Lung (tissue), 12 donors: ENCODE results near the gene IGFALS. TPM values are rescaled to one million over a fixed set of nuclear protein-coding genes. Genes with fewer than 3 reads are reported as not detected.

Experiments used
- ATAC-seq: fragments of 200-7000 bp; cut with Tn5 transposase; one replicate; pipeline ENCODE4 v1.9.1; 2020; ENCODE audit warnings: moderate number of reproducible peaks; ENCODE audit not compliant: insufficient read depth, low FRiP score
- DNase-seq, 3 donors: peaks; one replicate each; pipeline ENCODE4 v3.0.0-alpha.2; 2013 to 2017
- H3K27ac ChIP-seq, 2 donors: one replicate each; pipeline ENCODE4 v1.5.1; 2013; ENCODE audit warnings: mild to moderate bottlenecking in 2 of 2, moderate library complexity in 2 of 2, control low read depth in 1 of 2, inconsistent platforms in 1 of 2, low read depth in 1 of 2, low read length in 1 of 2
- H3K27me3 ChIP-seq, 3 donors: one replicate each; pipeline ENCODE4 v1.5.1; 2013; ENCODE audit warnings: low read length in 2 of 3; ENCODE audit not compliant: control insufficient read depth in 3 of 3, insufficient read depth in 3 of 3
- H3K36me3 ChIP-seq, 4 donors: one replicate each; pipeline ENCODE4 v1.5.1; 2013; ENCODE audit warnings: low read length in 4 of 4, mild to moderate bottlenecking in 1 of 4, moderate library complexity in 1 of 4; ENCODE audit not compliant: control insufficient read depth in 4 of 4, insufficient read depth in 4 of 4
- H3K4me1 ChIP-seq, 5 donors: one replicate each; pipeline ENCODE4 v1.5.1; 2013; ENCODE audit warnings: low read length in 5 of 5, mild to moderate bottlenecking in 2 of 5, moderate library complexity in 1 of 5; ENCODE audit not compliant: control insufficient read depth in 5 of 5, insufficient read depth in 5 of 5
- H3K4me3 ChIP-seq: one replicate; pipeline ENCODE4 v1.5.1; 2013; ENCODE audit warnings: mild to moderate bottlenecking, control low read depth, moderate library complexity
- H3K9ac ChIP-seq, 2 donors: one replicate each; pipeline ENCODE4 v1.5.1; 2013; ENCODE audit warnings: low read length in 2 of 2, control low read depth in 1 of 2; ENCODE audit not compliant: insufficient read depth in 1 of 2
- H3K9me3 ChIP-seq, 4 donors: one replicate each; pipeline ENCODE4 v1.5.1; 2013; ENCODE audit warnings: low read length in 3 of 4, mild to moderate bottlenecking in 1 of 4, moderate library complexity in 1 of 4; ENCODE audit not compliant: control insufficient read depth in 4 of 4, insufficient read depth in 3 of 4
- WGBS, 2 donors: extraction: QIAGEN DNeasy Blood & Tissue Kit; methylation state at CpG; one replicate each; pipeline ENCODE4 v1.1.7; 2013; 5-methylcytosine and 5-hydroxymethylcytosine counted together
- polyA plus RNA-seq, 2 donors: library from polyadenylated mRNA; stranded (reverse); fragments of 200-250 nt; gene quantifications; one replicate each; pipeline ENCODE4 v1.2.1, GENCODE V29; 2013
- total RNA-seq, 2 donors: library from RNA; depleted of rRNA in 1 of 2; stranded (reverse); fragments of >200 nt in 1 of 2; gene quantifications; one replicate each; pipeline ENCODE4 v1.2.1, GENCODE V29; 2014 to 2021
- TF ChIP-seq, protein P1 (sequence below): IDR thresholded peaks from 2 replicates; pipeline ENCODE4 v1.5.1; 2012; ENCODE audit warnings: mild to moderate bottlenecking; ENCODE audit errors: control extremely low read depth, extremely low read depth
- donor health status: control.
- donor health status: control.
- donor health status: Bipolar disorder and iron deficiency.
- donor health status: healthy.
- donor health status: DM: yes; HTN: yes; CAD: no.

IGFALS gene
- total and polyA plus RNA-seq, 4 donors = 1.2 to 4.4 (median 1.5) TPM

GRCh38 chr16:1766231-1766630 lies 27.3 kb downstream of the IGFALS start:
- Histone ChIP-seq H3K27me3 (no peaks in the 10 kb centered on the region), H3K9ac (no peak overlapping the region), H3K36me3 (peaks cover 6 to 73% (median 19%) of the 10 kb centered on the region in 4 donors), H3K4me1 (peaks cover 0 to 7% (median 0%) of the 10 kb centered on the region in 5 donors), H3K27ac (no peak overlapping the region), H3K9me3 (no peaks in the 10 kb centered on the region), H3K4me3 (no peak overlapping the region)
- DNase-seq (no peak), ATAC-seq (no peak)
- 94 to 95% methylated on average over 19 of the region's 19 CpGs for WGBS, 2 donors
- TF ChIP-seq, protein P1, sequence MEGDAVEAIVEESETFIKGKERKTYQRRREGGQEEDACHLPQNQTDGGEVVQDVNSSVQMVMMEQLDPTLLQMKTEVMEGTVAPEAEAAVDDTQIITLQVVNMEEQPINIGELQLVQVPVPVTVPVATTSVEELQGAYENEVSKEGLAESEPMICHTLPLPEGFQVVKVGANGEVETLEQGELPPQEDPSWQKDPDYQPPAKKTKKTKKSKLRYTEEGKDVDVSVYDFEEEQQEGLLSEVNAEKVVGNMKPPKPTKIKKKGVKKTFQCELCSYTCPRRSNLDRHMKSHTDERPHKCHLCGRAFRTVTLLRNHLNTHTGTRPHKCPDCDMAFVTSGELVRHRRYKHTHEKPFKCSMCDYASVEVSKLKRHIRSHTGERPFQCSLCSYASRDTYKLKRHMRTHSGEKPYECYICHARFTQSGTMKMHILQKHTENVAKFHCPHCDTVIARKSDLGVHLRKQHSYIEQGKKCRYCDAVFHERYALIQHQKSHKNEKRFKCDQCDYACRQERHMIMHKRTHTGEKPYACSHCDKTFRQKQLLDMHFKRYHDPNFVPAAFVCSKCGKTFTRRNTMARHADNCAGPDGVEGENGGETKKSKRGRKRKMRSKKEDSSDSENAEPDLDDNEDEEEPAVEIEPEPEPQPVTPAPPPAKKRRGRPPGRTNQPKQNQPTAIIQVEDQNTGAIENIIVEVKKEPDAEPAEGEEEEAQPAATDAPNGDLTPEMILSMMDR = no peak

DNA sequence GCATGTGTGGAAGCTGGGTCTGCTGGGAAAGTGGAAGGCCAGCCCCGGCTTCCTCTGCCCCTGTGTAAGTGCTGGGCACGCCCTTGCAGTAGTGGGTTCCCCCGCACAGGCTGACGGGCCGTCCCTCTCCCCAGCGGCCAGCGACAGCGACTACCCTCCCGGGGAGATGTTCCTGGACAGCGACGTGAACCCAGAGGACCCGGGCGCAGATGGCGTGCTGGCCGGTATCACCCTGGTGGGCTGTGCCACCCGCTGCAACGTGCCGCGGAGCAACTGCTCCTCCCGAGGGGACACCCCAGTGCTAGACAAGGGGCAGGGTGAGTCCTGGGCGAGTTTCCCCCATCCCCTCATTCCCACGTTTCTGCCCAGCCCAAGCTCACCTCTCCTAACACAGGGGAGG lies 27.7 kb downstream of the IGFALS start:
- Histone ChIP-seq H3K9me3 (no peaks in the 10 kb centered on the region), H3K9ac (no peak overlapping the region), H3K27ac (no peak overlapping the region), H3K4me3 (no peak overlapping the region), H3K36me3 (peaks cover 6 to 77% (median 21%) of the 10 kb centered on the region in 4 donors), H3K27me3 (no peaks in the 10 kb centered on the region), H3K4me1 (peaks cover 0 to 7% (median 0%) of the 10 kb centered on the region in 5 donors)
- DNase-seq (no peak), ATAC-seq (no peak)
- TF ChIP-seq, protein P1 = no peak
- WGBS, 2 donors = 90 to 93% methylated on average over 22 of the region's 22 CpGs

DNA sequence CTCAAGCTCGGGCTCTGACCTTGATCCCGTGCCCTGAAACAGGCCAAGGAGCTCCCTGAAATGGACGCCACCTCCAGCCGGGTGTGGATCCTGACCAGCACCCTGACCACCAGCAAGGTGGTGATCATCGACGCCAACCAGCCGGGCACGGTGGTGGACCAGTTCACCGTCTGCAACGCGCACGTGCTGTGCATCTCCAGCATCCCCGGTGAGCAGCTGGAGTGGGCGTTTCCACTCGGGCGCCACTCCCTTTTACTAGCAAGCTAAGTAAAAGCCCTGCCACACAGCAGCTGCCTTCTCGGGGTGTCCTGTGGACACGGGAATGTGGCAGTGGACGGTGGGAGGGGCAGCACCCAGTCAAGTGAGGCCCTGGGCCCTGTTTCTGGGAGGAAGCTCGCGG lies 28.5 kb downstream of the IGFALS start:
- peaks cover 0 to 2% (median 0%) of the 10 kb centered on the region in 5 donors for H3K4me1 ChIP-seq
- ATAC-seq (no peak), DNase-seq (no peak)
- H3K27ac ChIP-seq = no peak overlapping the region
- H3K4me3 ChIP-seq = no peak overlapping the region
- H3K27me3 ChIP-seq = no peaks in the 10 kb centered on the region
- peaks cover 6 to 84% (median 23%) of the 10 kb centered on the region in 4 donors for H3K36me3 ChIP-seq
- WGBS, 2 donors = 94 to 96% methylated on average over 20 to 21 of the region's 21 CpGs
- TF ChIP-seq, protein P1 = no peak
- H3K9me3 ChIP-seq = no peaks in the 10 kb centered on the region
- no peak overlapping the region for H3K9ac ChIP-seq
